Tibial nerve (tissue), 4 donors: ENCODE measurements around the gene PGAP6.

Experiments
- CTCF ChIP-seq, 5 experiments: fragments of 200-600 bp in 3 of 5; fragments of 450-650 bp in 2 of 5; sonication (generic) in 3 of 5; IDR thresholded peaks; one replicate each; pipeline ENCODE4 v1.5.1; 2016 to 2019; ENCODE audit warnings: antibody characterized with exemption in 5 of 5, mild to moderate bottlenecking in 3 of 5, moderate library complexity in 2 of 5
- EP300 ChIP-seq, 2 donors: sonication (generic); formaldehyde crosslinking; IDR thresholded peaks; one replicate each; pipeline ENCODE4 v1.6.1; 2017; ENCODE audit warnings: antibody characterized with exemption in 2 of 2, mild to moderate bottlenecking in 1 of 2

GRCh38 chr16:371515-372301 is 10.1 kb downstream of the PGAP6 start:
- TF ChIP-seq CTCF (IDR thresholded peaks at IDR 0.05) (no peak), EP300 (IDR thresholded peaks at IDR 0.05) (no peak)
